ENCODE results near the gene MTCH2.

The MTCH2 gene

GRCh38 chr11:47571357-47571729, 71.0 kb downstream of the MTCH2 start:
- H3K4me3 ChIP-seq (ENCODE audit: low read depth, low read length): no peak overlapping the region
- no peak for TF ChIP-seq CTCF (IDR thresholded peaks at IDR 0.05; ENCODE audit: borderline replicate concordance, insufficient read depth, low read depth, low read length)

GRCh38 chr11:47570651-47571356, 71.6 kb downstream of the MTCH2 start:
- H3K4me3 ChIP-seq (ENCODE audit: low read depth, low read length): no peak overlapping the region
- TF ChIP-seq CTCF (IDR thresholded peaks at IDR 0.05; ENCODE audit: borderline replicate concordance, insufficient read depth, low read depth, low read length): no peak

GRCh38 chr11:47569646-47570045, 72.7 kb downstream of the MTCH2 start:
- no peak for TF ChIP-seq CTCF (IDR thresholded peaks at IDR 0.05; ENCODE audit: borderline replicate concordance, insufficient read depth, low read depth, low read length)
- no peak overlapping the region for H3K4me3 ChIP-seq (ENCODE audit: low read depth, low read length)
